Progenitor cell of endocrine pancreas (in vitro differentiated cells): ENCODE data around the gene NCBP3. TPM values are rescaled to one million over a fixed set of nuclear protein-coding genes. Genes with fewer than 3 reads are reported as not detected.
"Not testable (repeated sequence)": the region's sequence is repeated elsewhere in the genome, so short reads cannot be mapped to it uniquely, and the experiment has no call there.

Experiments used
- DNase-seq: peaks from one replicate; pipeline ENCODE4 v3.0.0; 2021; ENCODE audit warnings: low spot score; ENCODE audit not compliant: unreplicated experiment
- H3K27ac Mint-ChIP-seq: 2 replicates; pipeline ENCODE4 v1.8.0; 2021; ENCODE audit warnings: mild to moderate bottlenecking, moderate library complexity, mixed read lengths
- H3K27me3 Mint-ChIP-seq: 2 replicates; pipeline ENCODE4 v1.8.0; 2021; ENCODE audit warnings: mixed read lengths
- H3K36me3 Mint-ChIP-seq: 2 replicates; pipeline ENCODE4 v1.8.0; 2022; ENCODE audit warnings: mixed read lengths; ENCODE audit not compliant: insufficient read depth
- H3K4me1 Mint-ChIP-seq: 2 replicates; pipeline ENCODE4 v1.8.0; 2021; ENCODE audit warnings: low read depth, mixed read lengths
- H3K4me3 Mint-ChIP-seq: 2 replicates; pipeline ENCODE4 v1.8.0; 2021; ENCODE audit warnings: low read depth, mild to moderate bottlenecking, moderate library complexity, mixed read lengths
- H3K9me3 Mint-ChIP-seq: 2 replicates; pipeline ENCODE4 v1.8.0; 2021; ENCODE audit warnings: low read depth, mixed read lengths
- CTCF ChIP-seq: fragments of 200-600 bp; sonication (generic); IDR thresholded peaks from one replicate; pipeline ENCODE4 v1.5.0; 2021; ENCODE audit warnings: antibody characterized with exemption, mild to moderate bottlenecking; ENCODE audit not compliant: unreplicated experiment
- total RNA-seq: library from RNA; stranded (reverse); gene quantifications from 2 replicates; pipeline ENCODE4 v1.2.1, GENCODE V29; 2021

Gene NCBP3
- total RNA-seq, 1 donor from 2014 or later, result 90.9 TPM

DNA sequence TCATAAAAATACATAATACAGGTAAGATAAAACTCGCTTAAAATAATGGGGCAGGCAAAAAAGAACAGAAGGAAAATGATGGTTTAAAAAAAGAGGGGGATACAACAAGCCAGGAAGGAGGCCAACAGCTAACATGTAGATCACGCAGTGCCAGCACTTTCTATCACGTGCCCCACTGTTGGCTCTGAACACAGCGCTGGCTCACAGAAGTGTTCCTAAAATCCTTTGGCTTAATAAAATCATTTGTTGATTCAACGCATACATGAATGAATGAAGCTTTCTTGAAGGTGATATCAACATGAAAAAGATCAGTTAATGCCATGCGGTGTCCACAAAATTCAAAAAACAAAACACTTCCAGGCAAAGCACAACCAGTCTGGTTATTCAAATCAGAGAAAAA, 53.6 kb downstream of the NCBP3 start:
- Mint-ChIP-seq H3K27ac (no peak overlapping the region), H3K4me1 (peaks cover 7% of the 10 kb centered on the region), H3K36me3 (no peaks in the 10 kb centered on the region), H3K9me3 (no peaks in the 10 kb centered on the region), H3K27me3 (no peaks in the 10 kb centered on the region), H3K4me3 (no peak overlapping the region)
- TF ChIP-seq CTCF, result no peak
- no peak for DNase-seq

- TF ChIP-seq CTCF, result no peak
- DNase-seq, result no peak
- Mint-ChIP-seq H3K36me3 (no peaks in the 10 kb centered on the region), H3K4me3 (no peak overlapping the region), H3K9me3 (no peaks in the 10 kb centered on the region), H3K27me3 (no peaks in the 10 kb centered on the region), H3K4me1 (no peaks in the 10 kb centered on the region), H3K27ac (no peak overlapping the region)
Observed at GRCh38 chr17:3788200-3788599, 57.8 kb downstream of the NCBP3 start.

GRCh38 chr17:3785323-3785722, 60.7 kb downstream of the NCBP3 start:
- H3K4me3 Mint-ChIP-seq, H3K9me3 Mint-ChIP-seq, H3K4me1 Mint-ChIP-seq, DNase-seq, H3K36me3 Mint-ChIP-seq, H3K27me3 Mint-ChIP-seq, H3K27ac Mint-ChIP-seq: not testable (repeated sequence)

DNA sequence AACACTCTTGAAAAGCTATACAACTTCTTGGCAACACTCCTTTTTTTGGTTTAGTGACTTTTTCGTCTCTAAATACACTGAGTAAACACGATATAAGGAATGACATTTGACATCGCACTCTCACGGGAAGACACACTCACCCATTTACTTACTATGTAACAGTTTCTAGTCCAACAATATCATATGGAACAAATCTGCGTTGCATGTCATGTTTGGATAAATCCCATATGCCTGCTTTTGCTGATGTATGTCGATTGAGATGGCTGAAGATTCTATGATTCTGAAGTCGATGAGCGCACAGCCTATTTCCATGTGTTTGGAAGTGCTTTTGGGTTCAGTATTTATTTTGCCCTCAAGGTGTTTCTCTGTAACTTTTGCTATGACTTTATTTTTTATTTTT, 63.3 kb downstream of the NCBP3 start:
- H3K4me3 Mint-ChIP-seq, result no peak overlapping the region
- H3K27ac Mint-ChIP-seq, result no peak overlapping the region
- no peak for TF ChIP-seq CTCF
- no peaks in the 10 kb centered on the region for H3K36me3 Mint-ChIP-seq
- no peak for DNase-seq
- no peaks in the 10 kb centered on the region for H3K9me3 Mint-ChIP-seq
- H3K27me3 Mint-ChIP-seq, result no peaks in the 10 kb centered on the region
- no peaks in the 10 kb centered on the region for H3K4me1 Mint-ChIP-seq

GRCh38 chr17:3780986-3781385, 65.1 kb downstream of the NCBP3 start:
- no peaks in the 10 kb centered on the region for H3K36me3 Mint-ChIP-seq
- H3K4me1 Mint-ChIP-seq, result no peaks in the 10 kb centered on the region

More at GRCh38 chr17:3780986-3781385, 65.1 kb downstream of the NCBP3 start:
- Mint-ChIP-seq H3K9me3 (no peaks in the 10 kb centered on the region), H3K27me3 (no peaks in the 10 kb centered on the region), H3K27ac (no peak overlapping the region), H3K4me3 (no peak overlapping the region)
- no peak for DNase-seq
- TF ChIP-seq CTCF, result no peak
